ENCODE results near the gene LAMC2.

LAMC2 gene

DNA sequence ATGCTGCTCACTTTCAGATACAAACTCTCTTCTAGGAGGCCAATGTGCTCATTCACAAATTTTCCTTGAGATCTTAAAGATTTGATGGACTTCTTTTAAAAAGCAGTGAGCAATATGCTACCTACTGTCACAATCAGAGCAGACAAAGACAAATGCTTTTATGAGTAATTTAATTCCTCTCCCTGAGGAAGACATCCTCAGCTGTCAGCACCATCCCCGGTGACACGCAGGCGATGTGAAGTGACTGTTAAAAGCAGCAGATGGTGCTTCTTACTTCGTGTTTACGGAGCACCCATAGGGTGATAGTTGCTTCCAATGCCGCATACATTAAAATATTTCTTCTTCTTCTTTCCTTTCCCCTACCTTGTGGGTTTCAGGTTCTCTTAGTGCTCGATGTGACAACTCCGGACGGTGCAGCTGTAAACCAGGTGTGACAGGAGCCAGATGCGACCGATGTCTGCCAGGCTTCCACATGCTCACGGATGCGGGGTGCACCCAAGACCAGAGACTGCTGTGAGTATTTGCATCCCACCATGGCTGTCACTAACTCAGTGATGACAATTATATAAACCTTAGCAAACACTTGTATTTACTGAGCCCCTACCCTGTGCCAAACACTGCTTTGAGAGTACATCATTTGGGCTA lies 29.1 kb downstream of the LAMC2 start:
- no peak for FAIRE-seq

DNA sequence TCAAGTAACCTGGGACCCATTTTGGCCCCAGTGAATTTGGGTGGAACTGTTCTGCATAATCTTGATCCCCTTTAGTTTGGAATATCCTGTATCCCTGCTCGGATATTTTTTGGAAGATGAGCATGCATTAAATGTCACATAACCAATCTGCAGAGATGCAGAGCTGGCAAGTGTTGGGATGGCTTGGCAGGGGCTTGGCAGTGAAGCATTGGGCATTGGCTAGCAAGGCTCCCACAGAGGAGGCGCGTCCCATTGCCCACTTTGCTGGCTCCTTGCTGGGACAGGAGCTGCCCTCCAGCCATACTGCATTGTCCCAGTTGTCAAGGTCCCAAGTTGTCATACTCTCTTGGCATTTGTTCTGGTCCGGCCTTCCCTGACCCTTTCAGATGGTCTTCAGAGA lies 29.9 kb downstream of the LAMC2 start:
- no peak for FAIRE-seq

DNA sequence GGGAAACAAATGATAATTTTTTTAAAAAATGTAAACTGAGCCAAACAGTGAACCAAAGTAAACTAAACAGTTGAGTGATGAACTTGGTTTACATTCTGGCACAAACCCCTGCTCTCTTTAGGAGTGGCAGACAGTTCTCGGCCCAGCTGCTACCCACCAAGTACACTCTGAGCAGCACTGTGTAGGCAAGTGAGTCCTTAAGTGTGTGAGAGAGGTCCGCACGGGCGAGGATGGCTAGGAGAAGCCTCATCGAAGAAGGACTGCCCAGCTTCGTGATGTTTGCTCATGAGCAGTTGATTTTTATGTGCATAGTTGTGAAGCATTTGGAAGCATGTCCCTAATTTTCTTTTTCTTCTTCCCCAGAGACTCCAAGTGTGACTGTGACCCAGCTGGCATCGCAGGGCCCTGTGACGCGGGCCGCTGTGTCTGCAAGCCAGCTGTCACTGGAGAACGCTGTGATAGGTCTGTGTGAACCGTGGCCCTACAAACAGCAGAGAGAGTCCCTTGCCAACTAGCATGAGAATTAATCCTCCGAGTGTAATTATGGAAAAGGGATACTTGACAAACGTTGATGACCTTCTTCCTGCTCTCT lies 32.1 kb downstream of the LAMC2 start:
- FAIRE-seq: no peak

DNA sequence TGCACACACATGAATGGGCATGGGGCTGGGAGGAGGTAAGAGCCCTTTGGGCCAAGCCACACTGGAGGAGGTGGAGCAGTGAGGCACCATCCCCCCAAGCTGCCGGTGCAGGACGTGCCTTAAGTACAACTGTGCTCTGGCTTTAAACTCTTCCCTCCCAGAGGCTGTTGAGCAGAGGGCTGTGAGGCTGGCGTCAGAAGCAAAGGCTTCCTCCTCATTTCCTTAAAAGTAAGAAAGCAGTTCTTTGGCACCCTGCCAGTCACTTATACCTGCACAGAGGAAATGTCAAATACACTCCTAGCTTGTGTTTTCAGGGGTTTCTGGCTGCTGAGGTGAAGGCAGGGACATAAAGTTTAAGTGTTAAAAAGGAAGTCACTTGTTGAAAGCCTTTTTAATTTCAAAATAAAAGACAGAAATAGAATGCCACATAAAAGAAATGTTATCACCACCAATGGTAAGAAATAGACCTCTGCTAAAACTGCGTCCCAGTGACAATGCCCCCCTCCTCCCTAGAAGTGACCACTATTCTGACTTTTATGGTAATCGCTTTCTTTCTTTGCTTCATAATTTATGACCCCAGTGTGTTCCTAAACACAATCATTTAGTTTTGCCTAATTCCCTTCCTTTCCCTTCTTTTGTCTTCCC lies 33.0 kb downstream of the LAMC2 start:
- no peak for FAIRE-seq

DNA sequence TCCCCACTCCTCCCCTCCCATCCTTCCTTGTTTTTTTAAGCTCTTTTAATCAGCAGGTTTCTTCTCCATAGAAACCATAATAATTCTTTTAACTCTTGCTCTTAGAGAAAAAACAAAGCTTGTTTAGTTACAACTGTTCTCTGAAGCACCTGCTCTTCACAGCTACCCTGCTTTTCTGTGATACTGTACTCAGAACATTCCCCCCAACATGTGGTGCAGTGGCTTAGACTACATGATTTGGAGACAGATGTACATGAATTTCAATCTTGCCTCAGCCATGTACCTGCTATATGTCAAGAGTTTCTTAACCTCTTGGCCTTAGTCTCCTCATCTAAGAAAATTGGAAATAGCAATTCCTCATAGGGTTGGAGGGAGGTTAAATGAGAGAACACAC lies 33.5 kb downstream of the LAMC2 start:
- no peak for FAIRE-seq

DNA sequence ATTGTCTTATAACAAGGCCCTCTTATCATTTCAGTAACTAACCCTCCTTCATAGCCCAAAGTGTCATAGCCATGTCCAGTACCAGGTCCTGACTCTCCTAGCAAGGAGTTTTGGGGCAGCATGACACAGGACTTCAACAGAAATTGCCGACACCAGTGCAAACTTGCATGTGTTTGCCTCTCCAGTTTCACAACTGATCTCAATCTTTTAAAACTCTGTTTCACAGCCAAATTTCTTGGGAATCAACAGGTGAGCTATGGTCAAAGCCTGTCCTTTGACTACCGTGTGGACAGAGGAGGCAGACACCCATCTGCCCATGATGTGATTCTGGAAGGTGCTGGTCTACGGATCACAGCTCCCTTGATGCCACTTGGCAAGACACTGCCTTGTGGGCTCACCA lies 36.8 kb downstream of the LAMC2 start:
- FAIRE-seq: no peak

DNA sequence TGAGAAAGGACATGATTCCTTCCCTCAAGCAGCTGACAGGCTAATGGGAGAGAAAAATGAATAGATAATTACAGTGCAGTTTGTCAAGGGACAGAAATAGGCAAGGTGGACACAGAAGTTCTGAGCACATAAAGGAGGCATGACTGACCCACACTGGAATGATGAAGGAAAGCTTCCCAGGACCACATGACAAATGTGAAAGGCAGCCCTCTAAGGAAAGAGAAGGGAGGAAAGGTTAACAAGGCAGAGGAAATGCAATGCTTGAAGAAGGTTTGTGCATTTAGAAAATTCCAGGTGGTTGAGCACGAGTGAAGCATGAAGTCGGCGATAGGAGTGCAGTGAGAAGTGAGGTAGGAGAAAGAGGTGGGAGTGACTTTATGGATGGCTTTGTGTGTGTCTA lies 37.4 kb downstream of the LAMC2 start:
- no peak for FAIRE-seq

DNA sequence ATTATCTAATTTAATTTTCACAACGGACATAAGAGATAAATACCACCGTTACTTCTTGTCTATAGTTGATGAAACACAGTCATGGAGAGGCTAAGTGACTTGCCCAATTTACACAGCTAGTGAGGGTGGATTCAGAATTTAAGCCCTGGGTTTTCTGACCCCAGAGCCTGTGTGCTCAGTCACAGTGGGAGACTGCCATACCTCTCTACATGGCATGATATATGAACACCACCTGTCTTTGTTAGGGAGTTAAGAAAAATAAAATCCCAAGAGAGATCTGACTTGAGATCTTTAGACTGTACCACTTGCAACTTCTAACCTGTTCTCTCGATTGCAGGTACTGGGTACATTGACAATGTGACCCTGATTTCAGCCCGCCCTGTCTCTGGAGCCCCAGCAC lies 40.3 kb downstream of the LAMC2 start:
- FAIRE-seq: no peak

DNA sequence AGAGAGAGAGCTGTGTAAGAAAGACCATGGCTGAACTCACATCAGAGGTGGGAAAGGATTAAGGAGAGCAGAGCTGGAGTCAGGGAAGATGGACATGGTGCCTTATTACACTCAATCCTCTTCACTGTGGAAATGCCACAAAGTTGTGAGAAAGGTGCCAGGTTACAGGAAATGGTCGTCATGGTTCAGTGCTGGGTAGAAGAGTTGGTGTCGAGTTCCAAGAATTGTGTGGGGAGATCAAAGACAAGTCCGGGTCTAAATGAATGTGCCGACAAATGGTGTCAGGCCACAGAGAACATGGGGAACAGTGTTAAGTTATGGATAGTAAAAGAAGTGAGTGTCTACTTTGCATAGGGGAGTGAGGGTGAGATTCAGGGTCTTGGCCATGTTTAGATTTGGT lies 40.9 kb downstream of the LAMC2 start:
- no peak for FAIRE-seq

DNA sequence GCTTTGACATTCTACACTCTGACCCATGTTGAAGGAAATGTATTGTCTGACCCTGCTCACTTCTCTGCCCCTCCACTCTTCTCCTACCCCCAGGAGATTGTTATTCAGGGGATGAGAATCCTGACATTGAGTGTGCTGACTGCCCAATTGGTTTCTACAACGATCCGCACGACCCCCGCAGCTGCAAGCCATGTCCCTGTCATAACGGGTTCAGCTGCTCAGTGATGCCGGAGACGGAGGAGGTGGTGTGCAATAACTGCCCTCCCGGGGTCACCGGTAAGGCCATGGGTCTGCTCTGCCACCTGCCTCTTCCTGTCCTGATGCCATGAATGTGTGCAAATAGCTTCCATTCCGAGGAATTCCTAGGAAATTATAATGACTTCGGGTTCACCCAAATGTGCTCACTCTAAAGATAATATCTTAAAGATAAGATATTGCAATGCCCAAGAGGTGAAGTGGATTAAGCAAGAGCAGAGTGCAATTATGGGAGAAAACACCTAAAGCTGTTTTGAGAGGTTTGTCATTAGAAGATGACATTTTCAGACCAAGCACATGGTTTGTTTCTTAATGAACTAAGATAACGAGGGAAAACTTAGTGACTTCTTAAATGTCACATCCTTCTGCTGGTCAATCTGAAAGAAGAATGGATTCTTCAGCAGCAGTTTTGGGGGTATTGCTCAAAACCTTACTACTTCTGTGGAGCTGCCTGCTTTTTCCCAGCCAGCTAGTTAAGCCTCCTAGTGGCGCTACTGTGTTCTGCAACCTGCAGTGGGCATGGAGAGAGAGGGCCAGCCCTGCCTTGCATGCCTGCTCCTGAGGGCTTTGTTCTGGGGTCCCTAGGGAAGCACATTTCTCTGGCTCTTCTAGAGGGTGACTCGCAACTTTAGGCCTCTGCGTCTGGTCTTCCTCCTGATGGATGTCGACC lies 41.6 kb downstream of the LAMC2 start:
- no peak for FAIRE-seq

DNA sequence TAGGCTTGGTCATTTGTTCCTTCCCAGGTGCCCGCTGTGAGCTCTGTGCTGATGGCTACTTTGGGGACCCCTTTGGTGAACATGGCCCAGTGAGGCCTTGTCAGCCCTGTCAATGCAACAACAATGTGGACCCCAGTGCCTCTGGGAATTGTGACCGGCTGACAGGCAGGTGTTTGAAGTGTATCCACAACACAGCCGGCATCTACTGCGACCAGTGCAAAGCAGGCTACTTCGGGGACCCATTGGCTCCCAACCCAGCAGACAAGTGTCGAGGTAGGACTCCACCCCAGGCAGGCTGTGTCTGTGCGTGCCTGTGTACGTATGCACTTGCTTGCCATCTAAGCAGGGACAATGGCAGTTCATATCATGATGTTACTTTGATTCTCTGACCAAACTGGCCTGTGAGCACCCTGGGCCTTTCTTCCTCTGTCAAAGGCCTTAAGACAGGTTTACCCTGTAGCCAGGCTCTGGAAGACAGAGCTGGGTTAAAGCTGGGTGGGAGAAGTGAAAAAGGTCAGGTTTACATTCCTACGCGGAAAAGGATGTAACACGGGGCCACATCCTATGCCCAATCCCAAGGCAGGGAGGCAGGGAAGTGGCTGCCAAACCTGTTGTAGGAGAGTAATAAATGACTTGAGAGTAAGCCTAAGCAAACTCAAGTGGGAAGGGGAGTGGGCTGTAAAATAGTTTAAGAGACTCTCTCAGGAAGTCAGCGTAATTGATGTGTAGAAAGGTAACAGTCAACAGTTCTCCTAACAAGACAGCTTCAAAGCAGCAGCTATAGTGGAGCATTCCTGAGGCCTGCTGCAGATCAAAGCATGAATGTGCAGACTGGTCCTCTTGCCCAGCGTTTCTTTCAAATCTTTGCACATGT lies 42.5 kb downstream of the LAMC2 start:
- no peak for FAIRE-seq

DNA sequence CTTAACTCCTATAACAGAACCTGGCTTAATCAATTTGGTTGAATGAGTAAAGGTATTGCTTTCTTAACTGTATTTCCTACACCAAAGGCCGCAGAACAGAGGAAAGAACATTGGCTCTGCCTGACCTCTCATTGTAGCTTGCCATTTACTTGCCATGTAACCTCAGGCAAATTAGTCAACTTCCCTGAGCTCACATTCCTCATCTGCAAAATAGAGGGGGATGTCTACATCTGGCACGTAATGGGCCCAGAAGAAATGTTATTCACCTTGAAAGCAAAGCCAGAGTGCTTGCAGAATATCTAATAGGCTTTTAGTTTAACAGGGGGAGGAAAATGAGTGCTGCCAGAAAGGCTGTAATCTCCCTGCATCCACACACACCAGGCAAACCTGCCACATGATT lies 44.3 kb downstream of the LAMC2 start:
- no peak for FAIRE-seq

DNA sequence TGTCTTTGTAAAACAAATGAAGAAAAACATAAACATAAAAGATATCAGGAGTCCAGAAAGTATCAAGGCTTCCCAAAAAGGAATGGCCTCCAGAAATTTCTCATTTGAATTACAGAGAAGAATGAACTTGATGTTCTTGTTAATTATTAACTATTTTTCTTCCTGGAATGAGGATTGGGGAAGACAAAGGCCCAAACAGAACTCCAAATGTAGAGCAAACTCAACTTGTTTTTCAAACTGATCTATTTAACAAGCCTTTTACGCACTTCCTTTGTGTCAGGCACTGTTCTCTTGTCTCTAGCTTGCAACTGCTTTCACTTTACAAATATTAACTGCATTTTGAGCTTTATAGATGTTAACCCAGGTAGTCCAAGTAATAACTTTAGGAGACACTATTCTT lies 45.5 kb downstream of the LAMC2 start:
- no peak for FAIRE-seq

DNA sequence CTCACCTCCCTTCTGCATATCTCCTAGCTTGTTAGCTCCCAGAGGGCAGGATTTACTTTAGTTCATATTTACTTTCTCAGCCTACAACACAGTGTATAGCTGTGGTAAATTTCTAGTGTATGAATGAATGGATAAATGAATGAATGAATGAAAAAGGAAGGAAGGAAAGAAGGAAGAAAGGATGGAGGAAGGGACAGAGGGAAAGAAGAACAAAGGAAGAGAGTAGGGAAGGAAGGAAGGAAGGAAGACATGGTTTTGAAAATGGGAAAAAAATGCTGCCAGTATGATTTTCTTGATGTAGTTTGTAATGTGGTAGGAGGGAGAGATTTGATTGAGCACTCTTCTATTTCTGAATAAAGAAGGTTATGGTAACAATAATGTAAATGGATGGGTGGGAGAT lies 47.0 kb downstream of the LAMC2 start:
- no peak for FAIRE-seq

DNA sequence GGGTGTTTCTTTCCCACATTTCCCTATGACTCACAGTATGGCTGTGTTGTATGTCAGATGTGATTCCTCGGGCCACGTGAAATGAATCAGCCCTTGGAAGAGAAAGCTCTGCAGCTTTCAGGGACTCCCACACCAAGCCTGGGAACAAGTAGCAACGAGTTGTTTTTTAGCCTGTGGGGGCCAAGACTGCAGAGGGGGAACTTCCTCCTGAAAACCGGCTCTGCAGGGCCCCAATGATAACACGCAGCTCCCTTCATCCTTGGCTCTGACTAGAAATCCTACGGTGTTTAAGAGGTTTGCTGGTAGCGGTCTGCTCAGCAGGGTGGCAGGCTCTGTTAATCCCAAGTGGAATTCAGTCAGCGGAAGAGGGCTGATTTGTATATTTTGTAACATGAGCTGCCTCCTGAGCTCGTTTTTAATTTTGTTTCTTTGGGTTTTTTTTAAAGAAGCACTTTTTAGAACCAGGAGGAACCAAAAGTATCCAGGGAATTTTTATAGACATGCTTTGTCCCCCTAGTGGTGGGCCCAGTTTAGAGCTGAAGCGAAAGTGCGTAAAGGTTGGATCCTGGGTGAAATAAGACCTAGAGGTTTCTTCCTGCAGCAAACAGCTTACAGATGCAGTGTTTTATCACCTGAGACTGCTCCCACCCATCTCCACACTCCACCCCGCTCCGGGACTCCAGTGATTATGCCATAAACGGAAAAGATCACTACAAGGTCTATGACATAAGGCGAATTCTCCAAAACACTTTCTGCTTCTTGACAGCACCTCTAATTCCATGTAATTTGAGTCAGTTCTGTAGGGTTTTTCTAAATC lies 48.8 kb downstream of the LAMC2 start:
- FAIRE-seq: no peak

DNA sequence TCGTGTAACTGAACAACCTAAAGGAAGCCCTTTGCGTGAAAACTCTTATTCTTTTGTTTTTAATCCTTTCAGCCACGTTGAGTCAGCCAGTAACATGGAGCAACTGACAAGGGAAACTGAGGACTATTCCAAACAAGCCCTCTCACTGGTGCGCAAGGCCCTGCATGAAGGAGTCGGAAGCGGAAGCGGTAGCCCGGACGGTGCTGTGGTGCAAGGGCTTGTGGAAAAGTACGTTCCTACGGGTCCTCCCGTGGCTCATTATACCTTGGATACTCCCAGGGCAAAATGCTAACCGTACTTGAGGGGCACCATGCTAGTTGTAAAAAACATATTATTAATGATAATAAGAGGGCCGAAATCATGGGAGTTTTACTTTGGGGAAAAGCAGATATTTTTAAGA lies 49.4 kb downstream of the LAMC2 start:
- FAIRE-seq: no peak

DNA sequence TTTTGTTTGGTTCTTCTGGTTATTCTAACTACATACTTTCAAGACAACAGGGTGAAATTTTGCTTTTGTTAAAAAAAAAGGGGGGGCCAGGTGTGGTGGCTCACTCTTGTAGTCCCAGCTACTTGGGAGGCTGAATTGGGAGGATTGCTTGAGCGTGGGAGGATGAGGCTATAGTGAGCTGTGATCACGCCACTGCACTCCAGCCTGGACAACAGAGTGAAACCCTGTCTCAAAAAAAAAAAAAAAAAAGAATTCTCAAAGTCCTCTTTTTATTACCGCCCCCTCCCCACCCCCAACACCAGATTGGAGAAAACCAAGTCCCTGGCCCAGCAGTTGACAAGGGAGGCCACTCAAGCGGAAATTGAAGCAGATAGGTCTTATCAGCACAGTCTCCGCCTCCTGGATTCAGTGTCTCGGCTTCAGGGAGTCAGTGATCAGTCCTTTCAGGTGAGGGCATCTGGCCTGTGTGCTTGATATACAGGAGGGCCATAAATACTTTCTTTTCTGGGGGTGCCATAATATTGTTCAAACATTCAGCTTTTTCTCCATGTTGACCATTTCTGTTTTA lies 50.2 kb downstream of the LAMC2 start:
- FAIRE-seq: no peak

DNA sequence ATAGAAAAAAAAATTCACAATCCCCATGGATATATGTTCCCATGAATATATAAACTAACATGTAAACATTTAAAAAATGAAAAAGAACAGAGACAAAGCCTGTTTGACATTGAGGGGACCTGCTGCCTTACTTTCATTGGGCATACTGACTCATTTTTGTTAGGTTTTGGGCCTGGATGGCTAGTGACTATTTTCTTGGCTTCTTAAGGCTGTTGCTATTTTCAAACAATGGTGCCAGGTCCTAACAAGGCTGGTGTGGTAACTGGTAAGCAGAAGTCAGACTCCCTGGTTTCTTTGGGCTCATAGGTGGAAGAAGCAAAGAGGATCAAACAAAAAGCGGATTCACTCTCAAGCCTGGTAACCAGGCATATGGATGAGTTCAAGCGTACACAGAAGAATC lies 51.0 kb downstream of the LAMC2 start:
- FAIRE-seq: no peak

DNA sequence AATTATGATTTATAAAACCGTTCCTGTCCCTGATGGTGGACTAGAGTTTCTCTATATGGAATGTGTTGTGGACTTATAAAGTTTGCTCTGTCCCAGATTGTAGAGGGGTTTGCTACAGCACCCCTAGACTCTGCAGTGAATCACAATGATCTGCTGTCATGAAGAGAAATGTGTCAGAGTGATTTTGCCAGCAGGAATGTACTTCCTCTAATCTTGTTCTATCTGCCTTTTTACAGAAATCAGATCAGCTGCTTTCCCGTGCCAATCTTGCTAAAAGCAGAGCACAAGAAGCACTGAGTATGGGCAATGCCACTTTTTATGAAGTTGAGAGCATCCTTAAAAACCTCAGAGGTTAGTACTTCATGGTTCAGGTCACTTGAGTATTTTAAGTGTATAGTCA lies 52.0 kb downstream of the LAMC2 start:
- no peak for FAIRE-seq

DNA sequence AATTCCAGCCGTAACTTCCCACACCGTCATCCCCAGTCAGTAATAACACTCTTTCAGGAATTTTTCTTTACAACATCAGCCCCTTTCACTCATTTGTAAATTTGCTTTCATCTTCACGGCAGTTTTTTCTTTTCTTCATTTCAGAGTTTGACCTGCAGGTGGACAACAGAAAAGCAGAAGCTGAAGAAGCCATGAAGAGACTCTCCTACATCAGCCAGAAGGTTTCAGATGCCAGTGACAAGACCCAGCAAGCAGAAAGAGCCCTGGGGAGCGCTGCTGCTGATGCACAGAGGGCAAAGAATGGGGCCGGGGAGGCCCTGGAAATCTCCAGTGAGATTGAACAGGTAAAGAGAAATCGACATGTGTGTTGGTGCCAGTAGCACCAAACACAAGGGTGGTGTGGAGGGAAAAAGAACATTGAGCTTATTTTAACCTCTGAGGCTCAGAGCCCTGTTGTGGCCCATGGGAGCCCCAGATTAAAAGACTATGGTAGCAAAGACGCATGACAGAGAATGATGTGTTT lies 53.2 kb downstream of the LAMC2 start:
- no peak for FAIRE-seq
